Fibroblast of lung (primary cell): ENCODE results near the gene AGAP1.

Experiments used
- CTCF ChIP-seq, 2 donors: IDR thresholded peaks in 1 of 2; conservative IDR thresholded peaks in 1 of 2; 1 replicate in 1 of 2; 2 replicates in 1 of 2; pipeline ENCODE4 v1.5.1; 2011 to 2012; ENCODE audit warnings: low read length in 2 of 2, control low read depth in 1 of 2, inconsistent platforms in 1 of 2, low read depth in 1 of 2, mild to moderate bottlenecking in 1 of 2
- EZH2 ChIP-seq: IDR thresholded peaks from 2 replicates; pipeline ENCODE4 v1.5.1; 2012; ENCODE audit warnings: low read length, control low read depth, mild to moderate bottlenecking; ENCODE audit errors: missing control alignments

- no peak for TF ChIP-seq EZH2
- TF ChIP-seq CTCF (conservative IDR thresholded peaks at IDR 0.05 in 1 of 2, IDR thresholded peaks at IDR 0.05 in 1 of 2; ENCODE audit: low read depth in 1 of 2, low read length in 2 of 2), result no peak
These were observed 68.4 kb downstream of the AGAP1 start for GRCh38 chr2:235562065-235562747.
